GM23248 (cell line): ENCODE measurements around the gene IQUB. TPM values are rescaled to one million over a fixed set of nuclear protein-coding genes. Genes with fewer than 3 reads are reported as not detected.
A peak's percentile ranks its signal among the peaks of the same experiment; 100 is the strongest.

ENCODE experiments used
- DNase-seq: peaks from one replicate; pipeline ENCODE4 v3.0.0-alpha.2; 2015
- H2AFZ ChIP-seq: fragments of 200-600 bp; sonication (generic); 2 replicates; pipeline ENCODE4 v1.6.1; 2016; ENCODE audit warnings: antibody characterized with exemption
- H3F3A ChIP-seq: fragments of 200-600 bp; sonication (generic); 2 replicates; pipeline ENCODE4 v1.6.1; 2016; ENCODE audit warnings: mild to moderate bottlenecking, antibody characterized with exemption, mixed run types; ENCODE audit not compliant: insufficient read depth
- H3K27ac ChIP-seq: fragments of 200-600 bp; sonication (generic); 2 replicates; pipeline ENCODE4 v1.5.1; 2016; ENCODE audit warnings: mild to moderate bottlenecking
- H3K27me3 ChIP-seq: fragments of 200-600 bp; sonication (generic); replicated peaks from 2 replicates; pipeline ENCODE4 v1.6.1; 2016; ENCODE audit warnings: mild to moderate bottlenecking; ENCODE audit not compliant: insufficient read depth
- H3K36me3 ChIP-seq: fragments of 200-600 bp; sonication (generic); 2 replicates; pipeline ENCODE4 v1.6.1; 2016; ENCODE audit warnings: low read depth, mild to moderate bottlenecking
- H3K4me1 ChIP-seq: fragments of 200-600 bp; sonication (generic); 2 replicates; pipeline ENCODE4 v1.6.1; 2016; ENCODE audit warnings: mild to moderate bottlenecking; ENCODE audit not compliant: insufficient read depth
- H3K4me2 ChIP-seq: fragments of 200-600 bp; sonication (generic); one replicate; pipeline ENCODE4 v1.6.1; 2016; ENCODE audit warnings: mild to moderate bottlenecking; ENCODE audit not compliant: unreplicated experiment
- H3K4me3 ChIP-seq: fragments of 200-600 bp; sonication (generic); 2 replicates; pipeline ENCODE4 v1.5.1; 2016; ENCODE audit warnings: mild to moderate bottlenecking
- H3K79me2 ChIP-seq: fragments of 200-600 bp; sonication (generic); 2 replicates; pipeline ENCODE4 v1.6.1; 2016; ENCODE audit warnings: mild to moderate bottlenecking; ENCODE audit not compliant: insufficient read depth
- H3K9ac ChIP-seq: fragments of 200-600 bp; sonication (generic); 2 replicates; pipeline ENCODE4 v1.6.1; 2016; ENCODE audit warnings: mild to moderate bottlenecking
- H3K9me2 ChIP-seq: fragments of 200-600 bp; sonication (generic); 2 replicates; pipeline ENCODE4 v1.6.1; 2016; ENCODE audit warnings: mixed run types, mild to moderate bottlenecking, moderate library complexity; ENCODE audit not compliant: insufficient read depth
- H3K9me3 ChIP-seq: fragments of 200-600 bp; sonication (generic); one replicate; pipeline ENCODE4 v1.6.1; 2017; ENCODE audit warnings: low read depth
- H4K20me1 ChIP-seq: fragments of 200-600 bp; sonication (generic); 2 replicates; pipeline ENCODE4 v1.6.0; 2016; ENCODE audit not compliant: insufficient read depth
- EZH2 ChIP-seq: fragments of 200-600 bp; sonication (generic); IDR thresholded peaks from 2 replicates; pipeline ENCODE4 v1.6.1; 2018; ENCODE audit warnings: antibody characterized with exemption, mild to moderate bottlenecking; ENCODE audit not compliant: insufficient read depth, poor library complexity, severe bottlenecking
- EZH2phosphoT487 ChIP-seq: fragments of 200-600 bp; sonication (generic); IDR thresholded peaks from 2 replicates; pipeline ENCODE4 v1.6.1; 2018; ENCODE audit warnings: antibody characterized with exemption, moderate library complexity, mild to moderate bottlenecking, low read depth; ENCODE audit not compliant: insufficient read depth
- WGBS, 2 experiments: methylation state at CpG; one replicate each; pipeline ENCODE4 v1.1.6; 2015 to 2017; ENCODE audit warnings: low lambda C conversion rate in 2 of 2, low coverage in 1 of 2; ENCODE audit errors: missing lambda C conversion rate in 2 of 2; 5-methylcytosine and 5-hydroxymethylcytosine counted together
- in situ Hi-C: fragments of 300-500 bp; cut with MboI; formaldehyde crosslinking; loops from 2 replicates; pipeline ENCODE4 v1.15.0; 2020
- polyA plus RNA-seq: library from polyadenylated mRNA; unstranded; fragments of >200 nt; fragmentation: Nextera tagmentation; extraction: Ambion mirVana; gene quantifications from 2 replicates; pipeline ENCODE4 v1.2.1, GENCODE V29; 2016
- total RNA-seq: library from RNA; depleted of rRNA; stranded (reverse); fragments of >200 nt; shearing (Covaris generic); gene quantifications from 2 replicates; pipeline ENCODE4 v1.2.3, GENCODE V29; 2014; rRNA removed

Gene IQUB
- total RNA-seq (0.13 TPM in 1 of 2 replicates, not detected in the other), polyA plus RNA-seq (0.10 TPM in 1 of 2 replicates, not detected in the other)

- 0 to 2% methylated on average over 17 to 54 of the region's 54 CpGs for WGBS, 2 experiments
- in situ Hi-C loops = no loop called here
These were observed at the start of gene IQUB for GRCh38 chr7:123534383-123535260. Gene IQUB (minus strand): TSS chr7:123534595. CDS start chr7:123512340, 22,255 bp downstream.

GRCh38 chr7:123583821-123584220, 49.4 kb upstream of the IQUB start:
- no peaks in the 10 kb centered on the region for H4K20me1 ChIP-seq
- H3F3A ChIP-seq = no peaks in the 10 kb centered on the region
- no peak overlapping the region for H3K4me2 ChIP-seq
- no peaks in the 10 kb centered on the region for H3K36me3 ChIP-seq
- H2AFZ ChIP-seq = no peak overlapping the region
- no peak overlapping the region for H3K27ac ChIP-seq
- no peaks in the 10 kb centered on the region for H3K9me3 ChIP-seq
- H3K79me2 ChIP-seq = no peaks in the 10 kb centered on the region
- WGBS, 2 experiments = 63 to 64% methylated on average over 4 of the region's 4 CpGs
- H3K9me2 ChIP-seq = no peaks in the 10 kb centered on the region
- DNase-seq = no peak
- in situ Hi-C loops = no loop called here
- H3K27me3 ChIP-seq = peaks cover 16% of the 10 kb centered on the region; the same call in 1 of the 2 replicates
- TF ChIP-seq EZH2 (no peak), EZH2phosphoT487 (no peak)
- no peak overlapping the region for H3K4me3 ChIP-seq
- no peak overlapping the region for H3K9ac ChIP-seq
- H3K4me1 ChIP-seq = no peaks in the 10 kb centered on the region

More at GRCh38 chr7:123534383-123535260, at the start of gene IQUB:
- 0 out of 2 replicates have a peak, but pooled peaks cover 3% of the 10 kb centered on the region for H3K27me3 ChIP-seq
- DNase-seq = peak; percentile 99
- H3K4me2 ChIP-seq = peak within 1 kb of the TSS; percentile 89
- H3K27ac ChIP-seq = peak within 1 kb of the TSS; percentile 29
- peak within 1 kb of the TSS; percentile 66 for H3K9ac ChIP-seq
- TF ChIP-seq EZH2phosphoT487 (no peak), EZH2 (no peak)
- H3K9me3 ChIP-seq = no peaks in the 10 kb centered on the region
- H3K79me2 ChIP-seq = no peaks in the 10 kb centered on the region
- H3K4me3 ChIP-seq = peak within 1 kb of the TSS; percentile 70
- H2AFZ ChIP-seq = peak within 1 kb of the TSS; percentile 92
- no peaks in the 10 kb centered on the region for H4K20me1 ChIP-seq
- no peaks in the 10 kb centered on the region for H3K36me3 ChIP-seq
- peaks cover 20% of the 10 kb centered on the region for H3K4me1 ChIP-seq
- H3K9me2 ChIP-seq = no peaks in the 10 kb centered on the region
- peaks cover 18% of the 10 kb centered on the region for H3F3A ChIP-seq

GRCh38 chr7:123581162-123581459, 46.7 kb upstream of the IQUB start:
- H3K27ac ChIP-seq = no peak overlapping the region
- no peak overlapping the region for H3K4me3 ChIP-seq
- H3F3A ChIP-seq = no peaks in the 10 kb centered on the region
- 3 to 4% methylated on average over 2 of the region's 2 CpGs for WGBS, 2 experiments
- DNase-seq = no peak
- no peaks in the 10 kb centered on the region for H4K20me1 ChIP-seq
- in situ Hi-C loops = no loop called here
- TF ChIP-seq EZH2phosphoT487 (no peak), EZH2 (no peak)
- H2AFZ ChIP-seq = peak overlapping the region; percentile 66; the same call in 1 of the 2 replicates
- H3K79me2 ChIP-seq = no peaks in the 10 kb centered on the region
- H3K9me3 ChIP-seq = no peaks in the 10 kb centered on the region
- no peaks in the 10 kb centered on the region for H3K36me3 ChIP-seq
- H3K27me3 ChIP-seq = peaks cover 29% of the 10 kb centered on the region
- H3K9me2 ChIP-seq = no peaks in the 10 kb centered on the region
- no peak overlapping the region for H3K9ac ChIP-seq
- no peak overlapping the region for H3K4me2 ChIP-seq
- no peaks in the 10 kb centered on the region for H3K4me1 ChIP-seq

GRCh38 chr7:123580406-123581161, 46.2 kb upstream of the IQUB start:
- Histone ChIP-seq H3K9me2 (no peaks in the 10 kb centered on the region), H3K9me3 (no peaks in the 10 kb centered on the region), H3K36me3 (no peaks in the 10 kb centered on the region), H3K9ac (no peak overlapping the region), H3F3A (no peaks in the 10 kb centered on the region), H3K4me2 (no peak overlapping the region), H3K27ac (no peak overlapping the region), H3K4me3 (no peak overlapping the region), H4K20me1 (no peaks in the 10 kb centered on the region), H3K4me1 (no peaks in the 10 kb centered on the region), H3K79me2 (no peaks in the 10 kb centered on the region), H2AFZ (peak overlapping the region; percentile 66; the same call in 1 of the 2 replicates), H3K27me3 (peaks cover 28% of the 10 kb centered on the region)
- peak; percentile 67 for DNase-seq
- WGBS, 2 experiments = 20% methylated on average over 8 of the region's 8 CpGs
- in situ Hi-C loops = no loop called here
- TF ChIP-seq EZH2phosphoT487 = no peak
- no peak for TF ChIP-seq EZH2
